Mucosa of rectum (tissue), 2 donors: ENCODE measurements around the gene SOCS7.

Experiments used
- H3K27ac ChIP-seq, 2 donors: one replicate each; pipeline ENCODE4 v1.7.0; 2013; ENCODE audit warnings: inconsistent platforms in 2 of 2, low read depth in 2 of 2, low read length in 2 of 2
- H3K27me3 ChIP-seq, 2 donors: one replicate each; pipeline ENCODE4 v1.7.0; 2013; ENCODE audit warnings: low read length in 2 of 2; ENCODE audit not compliant: control insufficient read depth in 2 of 2, insufficient read depth in 2 of 2
- H3K36me3 ChIP-seq, 2 donors: one replicate each; pipeline ENCODE4 v1.7.0; 2013; ENCODE audit warnings: low read length in 2 of 2; ENCODE audit not compliant: control insufficient read depth in 2 of 2, insufficient read depth in 2 of 2
- H3K4me1 ChIP-seq, 2 donors: one replicate each; pipeline ENCODE4 v1.7.0; 2013; ENCODE audit warnings: low read length in 2 of 2, mild to moderate bottlenecking in 1 of 2; ENCODE audit not compliant: control insufficient read depth in 2 of 2, insufficient read depth in 2 of 2
- H3K4me3 ChIP-seq, 2 donors: one replicate each; pipeline ENCODE4 v1.7.0; 2013; ENCODE audit warnings: low read length in 2 of 2
- H3K9ac ChIP-seq, 2 donors: one replicate each; pipeline ENCODE4 v1.7.0; 2013; ENCODE audit warnings: low read length in 2 of 2, low read depth in 1 of 2, mild to moderate bottlenecking in 1 of 2
- H3K9me3 ChIP-seq, 2 donors: one replicate each; pipeline ENCODE4 v1.7.0; 2013; ENCODE audit warnings: low read length in 2 of 2; ENCODE audit not compliant: control insufficient read depth in 2 of 2
- donor health status: healthy.
- donor health status: Normal muscosa, but diverticular disease.

The SOCS7 gene

DNA sequence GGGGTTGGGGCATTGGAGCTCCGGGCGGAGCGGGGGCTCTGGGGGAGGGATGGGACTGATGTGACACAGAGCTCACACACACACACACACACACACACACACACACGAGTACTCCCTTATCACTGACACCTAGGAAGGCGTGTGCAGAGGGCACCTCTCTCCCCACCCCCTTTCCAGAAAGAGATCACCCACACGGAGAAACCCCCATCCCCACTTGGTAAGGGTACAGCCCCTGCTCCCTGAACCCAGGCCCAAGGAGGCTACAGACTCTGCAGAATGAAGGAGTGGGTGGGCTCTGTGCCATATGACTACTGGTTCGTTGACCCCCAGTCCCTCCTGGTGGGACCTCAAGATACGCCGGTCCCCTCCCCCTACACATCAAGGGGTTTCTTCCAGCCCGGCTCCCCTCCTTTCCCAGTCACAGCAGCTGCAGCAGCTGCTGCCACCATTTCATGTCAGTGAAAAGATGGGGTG, 67.9 kb downstream of the SOCS7 start:
- Histone ChIP-seq H3K4me3 (no peak overlapping the region), H3K27ac (no peak overlapping the region), H3K36me3 (no peaks in the 10 kb centered on the region), H3K27me3 (peaks cover 33 to 39% of the 10 kb centered on the region in 2 donors), H3K9ac (no peak overlapping the region), H3K4me1 (peaks cover 7 to 11% of the 10 kb centered on the region in 2 donors), H3K9me3 (no peaks in the 10 kb centered on the region)

DNA sequence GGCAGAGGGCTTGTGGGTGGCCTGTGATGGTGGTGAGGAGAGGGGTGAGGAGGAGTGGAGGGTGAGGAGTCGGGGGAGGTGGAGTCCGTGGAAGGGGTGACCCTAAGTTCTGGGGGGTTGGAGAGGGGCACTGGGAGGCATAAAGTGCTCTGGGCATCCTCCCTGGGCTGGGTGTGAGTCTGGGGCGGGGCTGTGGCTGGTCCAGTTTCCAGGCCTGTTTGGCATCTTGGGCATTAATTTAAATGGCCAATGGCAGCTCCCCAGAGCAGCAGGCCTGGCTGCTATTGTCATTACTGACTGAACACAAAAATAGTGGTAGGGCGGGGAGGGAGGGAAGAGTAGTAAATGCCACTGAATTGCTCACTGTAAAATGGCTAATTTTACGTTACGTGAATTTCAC, 68.9 kb downstream of the SOCS7 start:
- Histone ChIP-seq H3K9ac (no peak overlapping the region), H3K4me3 (no peak overlapping the region), H3K27ac (no peak overlapping the region), H3K4me1 (peaks cover 7 to 16% of the 10 kb centered on the region in 2 donors), H3K36me3 (no peaks in the 10 kb centered on the region), H3K9me3 (no peaks in the 10 kb centered on the region), H3K27me3 (peaks cover 33 to 39% of the 10 kb centered on the region in 2 donors)

DNA sequence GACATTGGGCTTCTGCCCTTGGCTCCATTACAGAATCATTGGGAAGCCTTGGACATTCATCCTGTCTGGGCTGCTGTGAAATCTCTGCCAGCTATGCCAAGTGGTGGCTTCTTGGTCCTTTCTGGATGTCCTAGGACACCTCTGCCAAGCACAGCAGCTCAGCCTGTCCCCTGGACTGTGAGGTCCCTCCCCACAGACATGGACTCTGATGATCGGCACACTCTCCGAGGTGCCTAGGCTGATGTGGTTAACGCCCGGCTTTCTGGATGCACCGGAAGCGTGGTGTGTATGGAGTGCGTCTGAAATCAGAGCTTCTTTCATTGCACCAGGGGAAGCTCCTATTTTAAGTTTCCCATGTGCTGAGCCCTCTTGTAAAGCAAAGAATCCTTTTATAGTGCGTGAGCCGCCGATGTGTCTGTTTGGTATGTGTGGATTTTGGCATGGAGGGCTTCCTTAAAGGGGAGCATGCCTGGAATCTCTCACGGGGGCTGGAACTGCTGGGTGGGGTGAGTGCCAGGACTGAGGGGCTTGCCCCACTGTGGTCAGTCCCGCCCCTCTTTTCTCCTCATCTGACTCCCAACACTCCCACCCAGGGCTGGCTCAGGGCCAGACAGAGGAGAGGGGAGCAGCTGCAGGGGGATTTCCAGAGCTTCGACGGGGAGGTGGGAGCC, 69.7 kb downstream of the SOCS7 start:
- H3K9me3 ChIP-seq = no peaks in the 10 kb centered on the region
- H3K36me3 ChIP-seq = no peaks in the 10 kb centered on the region
- H3K27ac ChIP-seq = peak overlapping the region in 1 of 2 donors; percentile 38
- H3K4me3 ChIP-seq = no peak overlapping the region
- H3K4me1 ChIP-seq = peaks cover 7 to 16% of the 10 kb centered on the region in 2 donors
- no peak overlapping the region for H3K9ac ChIP-seq
- peaks cover 36 to 39% of the 10 kb centered on the region in 2 donors for H3K27me3 ChIP-seq

DNA sequence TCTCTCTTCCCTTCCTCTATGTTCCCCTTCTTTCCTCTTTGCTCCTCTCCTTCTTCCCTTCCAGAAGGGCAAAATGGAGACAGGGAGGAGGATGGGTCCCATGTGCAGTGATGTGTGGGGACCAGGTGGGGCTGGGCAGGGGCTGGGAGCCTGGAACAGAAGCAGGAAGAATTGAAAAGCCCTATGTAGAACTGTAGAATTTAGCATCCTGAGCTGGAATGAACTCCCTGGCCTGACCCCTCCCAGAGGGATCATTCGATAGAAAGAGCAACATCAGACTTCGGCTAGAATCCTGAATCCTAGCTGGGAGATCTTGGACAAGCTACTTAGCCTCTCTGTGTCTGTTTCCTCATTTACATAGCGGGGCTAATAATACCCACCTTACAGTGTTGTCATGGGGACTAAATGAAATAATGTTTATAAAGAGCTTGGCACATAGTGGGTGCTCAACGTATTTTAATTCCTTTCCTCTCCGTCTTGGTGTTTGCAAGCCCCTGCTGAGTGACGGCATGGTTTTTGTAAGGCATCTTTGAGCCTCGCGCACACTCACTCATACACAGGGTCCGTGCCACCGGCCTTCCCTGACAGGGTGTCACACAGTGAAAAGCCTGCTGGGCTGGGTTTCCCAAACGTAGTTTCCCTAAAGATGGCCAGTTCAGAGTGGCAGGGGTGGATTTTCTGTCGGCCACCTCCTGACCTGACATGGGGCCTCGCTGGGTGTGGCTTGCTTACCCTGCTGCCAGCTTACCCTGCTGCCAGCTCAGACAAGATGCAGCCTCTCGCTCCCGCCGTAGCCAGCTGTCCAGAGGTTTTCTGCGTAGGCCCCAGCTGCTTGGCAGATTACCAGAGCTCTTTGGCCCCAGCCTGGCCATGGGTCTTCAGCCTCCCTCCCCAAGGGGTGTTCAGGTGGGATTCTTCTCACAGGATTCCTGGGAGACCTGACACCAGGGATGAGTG, 70.5 kb downstream of the SOCS7 start:
- Histone ChIP-seq H3K36me3 (no peaks in the 10 kb centered on the region), H3K27me3 (peaks cover 32 to 35% of the 10 kb centered on the region in 2 donors), H3K9me3 (no peaks in the 10 kb centered on the region), H3K27ac (peak overlapping the region in 1 of 2 donors; percentile 23), H3K4me1 (peaks cover 7 to 18% of the 10 kb centered on the region in 2 donors), H3K4me3 (no peak overlapping the region), H3K9ac (no peak overlapping the region)

DNA sequence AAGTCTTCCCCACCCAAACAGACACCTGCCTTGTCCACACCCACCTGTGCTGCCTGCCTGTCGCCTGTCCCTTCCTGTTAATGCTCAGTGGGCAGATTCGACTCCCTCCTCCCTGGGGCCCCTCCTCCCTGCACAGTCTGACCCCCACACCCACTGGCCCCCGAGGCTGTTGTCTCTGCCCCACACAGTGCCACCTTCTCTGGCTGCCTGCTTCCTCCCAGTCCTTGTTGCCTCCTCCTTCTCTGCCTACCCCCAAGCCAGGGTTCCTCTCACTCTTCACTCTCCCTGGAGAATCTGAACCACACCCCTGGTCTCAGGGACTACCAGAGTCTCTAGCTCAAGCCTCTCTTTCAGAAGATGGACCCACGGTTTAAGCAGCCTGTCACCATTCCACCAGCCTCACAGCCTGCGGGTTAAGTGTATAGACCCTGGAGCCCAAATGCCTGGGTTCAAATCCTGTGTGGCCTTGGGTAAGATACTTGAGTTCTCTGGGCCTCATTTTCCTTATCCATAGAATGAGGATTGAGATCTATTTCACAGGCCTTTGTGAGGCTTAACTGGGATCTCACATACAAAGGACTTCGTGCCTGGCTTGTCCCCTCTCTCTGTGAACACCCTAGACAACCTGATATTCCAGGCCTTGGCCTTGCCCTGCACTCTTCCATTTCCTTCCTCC, 72.8 kb downstream of the SOCS7 start:
- Histone ChIP-seq H3K27ac (no peak overlapping the region), H3K4me1 (peaks cover 9 to 27% of the 10 kb centered on the region in 2 donors), H3K9ac (no peak overlapping the region), H3K27me3 (peaks cover 22 to 23% of the 10 kb centered on the region in 2 donors), H3K4me3 (no peak overlapping the region), H3K9me3 (no peaks in the 10 kb centered on the region), H3K36me3 (no peaks in the 10 kb centered on the region)

DNA sequence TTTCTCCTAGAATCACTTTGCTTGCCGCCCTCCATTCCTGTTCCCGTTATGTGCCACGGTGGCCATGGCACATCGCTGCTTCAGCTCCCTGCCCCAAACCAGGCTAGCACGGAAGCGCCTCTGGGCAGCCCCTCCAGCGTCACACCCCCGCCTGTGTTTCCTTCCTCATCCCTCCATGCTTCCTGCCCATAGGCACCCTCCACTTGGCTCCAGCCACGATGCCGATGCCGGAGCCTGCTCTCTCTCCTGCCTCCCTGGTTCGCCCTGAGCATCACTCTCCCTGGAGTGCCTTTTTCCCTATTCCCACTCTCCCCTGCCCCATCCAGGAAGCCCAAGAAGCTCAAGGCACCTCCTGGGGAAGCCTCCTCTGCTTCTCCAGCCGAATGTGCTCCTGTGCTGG, 73.4 kb downstream of the SOCS7 start:
- H3K4me3 ChIP-seq = no peak overlapping the region
- no peak overlapping the region for H3K9ac ChIP-seq
- H3K27me3 ChIP-seq = peaks cover 16 to 18% of the 10 kb centered on the region in 2 donors
- peaks cover 9 to 27% of the 10 kb centered on the region in 2 donors for H3K4me1 ChIP-seq
- H3K9me3 ChIP-seq = no peaks in the 10 kb centered on the region
- H3K36me3 ChIP-seq = no peaks in the 10 kb centered on the region
- peak overlapping the region in 1 of 2 donors; percentile 52 for H3K27ac ChIP-seq

DNA sequence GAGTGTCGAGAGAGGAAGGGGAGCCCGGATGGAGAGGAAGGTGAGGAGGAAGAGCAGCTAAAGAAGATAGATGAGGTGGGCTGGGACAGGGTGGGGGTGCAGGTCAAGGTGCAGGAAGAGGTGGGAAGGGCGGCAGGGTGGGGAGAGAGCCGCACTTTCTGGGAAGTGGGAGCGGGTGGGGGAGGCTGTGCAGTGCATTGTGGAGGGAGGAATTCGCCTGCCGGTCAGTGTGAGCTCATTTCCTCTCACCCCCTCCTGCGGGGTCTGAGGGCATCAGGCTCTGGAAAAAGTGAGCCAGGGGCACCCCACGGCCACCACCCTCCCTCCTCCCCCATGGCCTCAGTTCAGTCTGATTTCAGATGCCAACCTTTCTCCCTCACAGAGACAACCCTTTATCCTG, 74.1 kb downstream of the SOCS7 start:
- Histone ChIP-seq H3K36me3 (no peaks in the 10 kb centered on the region), H3K27ac (peak overlapping the region; percentile 13 to 52), H3K27me3 (peaks cover 15 to 20% of the 10 kb centered on the region in 2 donors), H3K4me3 (no peak overlapping the region), H3K9me3 (no peaks in the 10 kb centered on the region), H3K9ac (no peak overlapping the region), H3K4me1 (peaks cover 9 to 27% of the 10 kb centered on the region in 2 donors)

DNA sequence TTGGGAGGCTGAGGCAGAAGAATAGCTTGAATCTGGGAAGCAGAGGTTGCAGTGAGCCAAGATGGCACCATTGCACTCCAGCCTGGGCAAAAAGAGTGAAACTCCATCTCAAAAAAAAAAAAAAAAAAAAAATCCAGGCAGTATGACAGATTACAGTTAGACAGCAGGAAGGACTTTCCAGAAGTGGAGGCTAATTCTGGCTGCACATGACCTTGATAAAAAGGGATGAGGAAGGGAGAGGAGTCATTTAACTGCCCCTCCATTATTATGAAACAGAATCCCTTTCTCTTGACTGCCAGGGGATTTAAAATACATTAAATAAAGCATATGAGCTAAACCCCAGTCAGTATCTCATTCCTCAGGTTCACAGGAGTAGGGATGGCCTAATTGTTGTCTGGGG, 74.8 kb downstream of the SOCS7 start:
- Histone ChIP-seq H3K36me3 (no peaks in the 10 kb centered on the region), H3K4me3 (no peak overlapping the region), H3K9ac (no peak overlapping the region), H3K9me3 (no peaks in the 10 kb centered on the region), H3K4me1 (peaks cover 9 to 23% of the 10 kb centered on the region in 2 donors), H3K27me3 (peaks cover 12 to 13% of the 10 kb centered on the region in 2 donors), H3K27ac (no peak overlapping the region)

DNA sequence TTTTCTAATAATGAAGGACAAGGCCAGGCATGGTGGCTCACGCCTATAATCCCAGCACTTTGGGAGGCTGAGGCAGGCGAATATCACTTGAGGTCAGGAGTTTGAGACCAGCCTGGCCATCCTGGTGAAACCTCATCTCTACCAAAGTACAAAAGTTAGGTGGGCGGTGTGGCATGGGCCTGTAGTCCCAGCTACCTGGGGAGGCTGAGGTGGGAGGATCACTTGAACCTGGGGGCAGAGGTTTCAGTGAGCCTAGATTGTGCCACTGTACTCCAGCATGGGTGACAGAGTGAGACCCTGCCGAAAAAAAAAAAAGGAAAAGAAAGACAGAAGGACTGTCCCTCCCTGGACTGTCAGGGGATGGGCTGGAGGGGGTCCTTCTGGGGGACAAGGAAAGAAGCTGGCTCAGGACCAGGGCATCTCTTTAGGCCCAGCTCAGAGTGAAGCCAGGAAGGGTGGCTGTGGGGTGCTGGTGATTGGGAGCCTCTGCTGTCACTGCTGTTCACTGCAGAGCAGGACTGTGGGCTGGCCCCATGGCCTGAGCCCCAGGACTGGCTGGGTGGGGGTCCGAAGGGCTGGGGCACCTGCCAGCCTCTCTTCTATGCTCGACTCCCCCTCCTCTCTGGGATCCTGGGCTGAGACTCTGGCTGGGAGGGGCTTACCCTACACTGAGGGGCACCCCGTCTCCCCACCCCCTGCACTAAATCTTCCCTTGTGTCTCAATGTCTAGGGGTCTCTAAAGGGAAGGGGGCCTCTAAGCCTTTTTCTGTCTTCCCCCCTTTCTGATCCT, 75.7 kb downstream of the SOCS7 start:
- H3K4me1 ChIP-seq = peaks cover 9 to 22% of the 10 kb centered on the region in 2 donors
- peaks cover 5 to 10% of the 10 kb centered on the region in 2 donors for H3K27me3 ChIP-seq

More for the DNA sequence above, 75.7 kb downstream of the SOCS7 start:
- Histone ChIP-seq H3K27ac (peak overlapping the region in 1 of 2 donors; percentile 61), H3K9me3 (no peaks in the 10 kb centered on the region), H3K4me3 (peak overlapping the region in 1 of 2 donors; percentile 71), H3K36me3 (no peaks in the 10 kb centered on the region), H3K9ac (peak overlapping the region in 1 of 2 donors; percentile 72)
